HCT116 (cell line): ENCODE results near the gene TRIM60. TPM values are rescaled to one million over a fixed set of nuclear protein-coding genes. Genes with fewer than 3 reads are reported as not detected.
"Not testable (repeated sequence)": the region's sequence is repeated elsewhere in the genome, so short reads cannot be mapped to it uniquely, and the experiment has no call there.

Experiments used
- ATAC-seq: fragments of 200-7000 bp; cut with Tn5 transposase; 2 replicates; pipeline ENCODE4 v1.9.1; 2020; ENCODE audit warnings: mild to moderate bottlenecking, moderate library complexity
- BruUV-seq: library from RNA; stranded (reverse); fragments of 400-500 nt; replicated peaks from 2 replicates; lab custom pipeline; 2021; lab: Mats Ljungman, UMichigan
- CTCF ChIA-PET: fragments of 300-600 bp; sonication (Branson Sonifier 250); formaldehyde crosslinking; loops from one replicate; lab custom pipeline; 2021; ENCODE audit warnings: antibody characterized with exemption; lab: Charles Lee
- POLR2A ChIA-PET: fragments of 300-600, 350-600 bp; sonication (Branson Sonifier 250); formaldehyde crosslinking; loops from one replicate; lab custom pipeline; 2021; ENCODE audit warnings: antibody characterized with exemption; lab: Charles Lee
- RAD21 ChIA-PET, 2 experiments: fragments of 300-600 bp; sonication (Branson Sonifier 250); formaldehyde crosslinking; loops; one replicate each; lab custom pipeline; 2023; ENCODE audit warnings: low total read pairs in 2 of 2; ENCODE audit not compliant: uncharacterized antibody in 2 of 2, unreplicated experiment in 2 of 2, low non-redundant PET in 1 of 2; lab: Charles Lee
- DNase-seq: peaks from one replicate; pipeline ENCODE4 v3.0.0-alpha.2; 2010; ENCODE audit warnings: low read depth, low spot score
- H2AFZ ChIP-seq: fragments of 200-600 bp; shearing (Covaris generic), sonication (generic); 2 replicates; pipeline ENCODE4 v1.6.1; 2017; ENCODE audit warnings: low read depth, mixed run types, mixed read lengths, antibody characterized with exemption, low read length; ENCODE audit not compliant: poor library complexity, severe bottlenecking
- H3K27ac ChIP-seq: 2 replicates; pipeline ENCODE4 v1.5.1; 2012; ENCODE audit warnings: low read depth, low read length
- H3K27me3 ChIP-seq: fragments of 200-600 bp; sonication (generic); 2 replicates; pipeline ENCODE4 v1.6.1; 2016; ENCODE audit warnings: mixed run types, low read length, mixed read lengths; ENCODE audit not compliant: insufficient read depth
- H3K36me3 ChIP-seq, 2 experiments: fragments of 200-500 bp in 1 of 2; fragments of 200-600 bp in 1 of 2; sonication (Bioruptor generic) in 1 of 2; sonication (generic) in 1 of 2; 2 replicates each; pipeline versions ENCODE4 v1.5.1 to v1.6.1; 2014 to 2016; ENCODE audit warnings: low read length in 2 of 2, inconsistent platforms in 1 of 2, mixed read lengths in 1 of 2, mixed run types in 1 of 2; ENCODE audit not compliant: insufficient read depth in 2 of 2, control insufficient read depth in 1 of 2
- H3K4me1 ChIP-seq, 2 experiments: fragments of 200-600 bp in 1 of 2; sonication (generic) in 1 of 2; 2 replicates each; pipeline versions ENCODE4 v1.5.1 to v1.6.1; 2012 to 2017; ENCODE audit warnings: low read length in 2 of 2, inconsistent platforms in 1 of 2, mild to moderate bottlenecking in 1 of 2, mixed read lengths in 1 of 2, mixed run types in 1 of 2, moderate library complexity in 1 of 2; ENCODE audit not compliant: insufficient read depth in 2 of 2, control insufficient read depth in 1 of 2
- H3K4me2 ChIP-seq: fragments of 200-600 bp; sonication (generic); 2 replicates; pipeline ENCODE4 v1.6.1; 2017; ENCODE audit warnings: mixed run types, low read length, mixed read lengths
- H3K4me3 ChIP-seq, 2 experiments: fragments of 200-600 bp in 1 of 2; sonication (generic) in 1 of 2; replicated peaks in 1 of 2; 2 replicates each; pipeline ENCODE4 v1.5.1; 2011 to 2016; ENCODE audit warnings: low read length in 2 of 2, control low read depth in 1 of 2, low read depth in 1 of 2, mild to moderate bottlenecking in 1 of 2, mixed read lengths in 1 of 2, mixed run types in 1 of 2
- H3K79me2 ChIP-seq: fragments of 200-600 bp; sonication (generic); 2 replicates; pipeline ENCODE4 v1.6.1; 2017; ENCODE audit warnings: mild to moderate bottlenecking, mixed run types, low read length, moderate library complexity, mixed read lengths; ENCODE audit not compliant: insufficient read depth
- H3K9ac ChIP-seq: fragments of 200-600 bp; sonication (generic); 2 replicates; pipeline ENCODE4 v1.6.1; 2016; ENCODE audit warnings: low read length, mixed read lengths
- H3K9me2 ChIP-seq: fragments of 200-600 bp; sonication (generic), shearing (Covaris generic); 2 replicates; pipeline ENCODE4 v1.6.1; 2017; ENCODE audit warnings: mixed run types, mild to moderate bottlenecking, moderate library complexity; ENCODE audit not compliant: insufficient read depth
- H3K9me3 ChIP-seq, 2 experiments: fragments of 200-500 bp in 1 of 2; fragments of 200-600 bp in 1 of 2; sonication (Bioruptor generic) in 1 of 2; sonication (generic) in 1 of 2; 2 replicates each; pipeline ENCODE4 v1.6.1; 2014 to 2017; ENCODE audit warnings: low read length in 2 of 2, mixed read lengths in 2 of 2, inconsistent platforms in 1 of 2, low read depth in 1 of 2, mild to moderate bottlenecking in 1 of 2, mixed run types in 1 of 2, moderate library complexity in 1 of 2; ENCODE audit not compliant: control insufficient read depth in 1 of 2, insufficient read depth in 1 of 2
- H4K20me1 ChIP-seq: fragments of 200-600 bp; sonication (generic), shearing (Covaris generic); 2 replicates; pipeline ENCODE4 v1.6.1; 2017; ENCODE audit warnings: mixed run types, mild to moderate bottlenecking, moderate library complexity; ENCODE audit not compliant: insufficient read depth
- ATF3 ChIP-seq: IDR thresholded peaks from 2 replicates; pipeline ENCODE4 v1.6.1; 2012
- CTCF ChIP-seq, 3 experiments: fragments of 200-600 bp in 1 of 3; sonication (generic) in 1 of 3; IDR thresholded peaks in 2 of 3; conservative IDR thresholded peaks in 1 of 3; 2 replicates each; pipeline ENCODE4 v1.5.1; 2012 to 2017; ENCODE audit warnings: low read depth in 2 of 3, low read length in 2 of 3, antibody characterized with exemption in 1 of 3, borderline replicate concordance in 1 of 3, control low read depth in 1 of 3, mild to moderate bottlenecking in 1 of 3, mixed read lengths in 1 of 3, mixed run types in 1 of 3, moderate library complexity in 1 of 3; ENCODE audit not compliant: insufficient read depth in 1 of 3
- SIN3A ChIP-seq: IDR thresholded peaks from 2 replicates; pipeline ENCODE4 v1.6.1; 2012; ENCODE audit warnings: low read depth
- intact Hi-C: fragments of 100-400 bp; cut with micrococcal nuclease; formaldehyde crosslinking; loops from 2 replicates; pipeline ENCODE4 v1.10.0; 2022
- total RNA-seq: library from RNA; stranded (reverse); gene quantifications from one replicate; pipeline ENCODE4 v1.2.1, GENCODE V29; 2021; ENCODE audit not compliant: unreplicated experiment
- TF ChIP-seq, protein P1 (sequence below): IDR thresholded peaks from 2 replicates; pipeline ENCODE4 v1.6.1; 2012; ENCODE audit warnings: low read depth
- TF ChIP-seq, protein P2 (sequence below): IDR thresholded peaks from 2 replicates; pipeline ENCODE4 v1.6.1; 2012

TRIM60 gene
- total RNA-seq, 1 experiment from 2014 or later: not detected

DNA sequence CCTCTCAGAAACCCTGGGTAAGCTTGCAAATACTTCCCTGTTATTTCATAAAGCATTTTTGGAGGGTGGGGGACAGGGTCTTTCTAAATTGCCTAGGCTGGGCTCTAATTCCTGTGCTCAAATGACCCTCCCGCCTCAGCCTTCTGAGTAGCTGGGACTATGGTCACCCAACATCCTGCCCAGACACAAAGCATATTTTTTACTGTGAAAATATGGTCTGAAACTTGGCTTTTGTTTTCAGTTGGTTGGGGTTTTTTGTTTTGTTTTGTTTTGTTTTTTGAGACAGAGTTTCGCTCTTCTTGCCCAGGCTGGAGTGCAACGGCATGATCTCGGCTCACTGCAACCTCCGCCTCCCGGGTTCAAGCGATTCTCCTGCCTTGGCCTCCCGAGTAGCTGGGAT, 6.0 kb upstream of the TRIM60 start:
- RAD21 ChIA-PET, H3K4me3 ChIP-seq, CTCF ChIA-PET, BruUV-seq, H3K9me3 ChIP-seq, POLR2A ChIA-PET, H3K79me2 ChIP-seq, DNase-seq, ATAC-seq, H3K36me3 ChIP-seq, H3K27me3 ChIP-seq, H3K4me2 ChIP-seq, H3K27ac ChIP-seq, H3K9ac ChIP-seq, H3K4me1 ChIP-seq, H3K9me2 ChIP-seq, H2AFZ ChIP-seq, H4K20me1 ChIP-seq, intact Hi-C loops: not testable (repeated sequence)

GRCh38 chr4:165027762-165028402, 3.9 kb upstream of the TRIM60 start:
- H3K4me2 ChIP-seq: no peak overlapping the region
- no peaks in the 10 kb centered on the region for H3K27me3 ChIP-seq
- TF ChIP-seq, protein P1, sequence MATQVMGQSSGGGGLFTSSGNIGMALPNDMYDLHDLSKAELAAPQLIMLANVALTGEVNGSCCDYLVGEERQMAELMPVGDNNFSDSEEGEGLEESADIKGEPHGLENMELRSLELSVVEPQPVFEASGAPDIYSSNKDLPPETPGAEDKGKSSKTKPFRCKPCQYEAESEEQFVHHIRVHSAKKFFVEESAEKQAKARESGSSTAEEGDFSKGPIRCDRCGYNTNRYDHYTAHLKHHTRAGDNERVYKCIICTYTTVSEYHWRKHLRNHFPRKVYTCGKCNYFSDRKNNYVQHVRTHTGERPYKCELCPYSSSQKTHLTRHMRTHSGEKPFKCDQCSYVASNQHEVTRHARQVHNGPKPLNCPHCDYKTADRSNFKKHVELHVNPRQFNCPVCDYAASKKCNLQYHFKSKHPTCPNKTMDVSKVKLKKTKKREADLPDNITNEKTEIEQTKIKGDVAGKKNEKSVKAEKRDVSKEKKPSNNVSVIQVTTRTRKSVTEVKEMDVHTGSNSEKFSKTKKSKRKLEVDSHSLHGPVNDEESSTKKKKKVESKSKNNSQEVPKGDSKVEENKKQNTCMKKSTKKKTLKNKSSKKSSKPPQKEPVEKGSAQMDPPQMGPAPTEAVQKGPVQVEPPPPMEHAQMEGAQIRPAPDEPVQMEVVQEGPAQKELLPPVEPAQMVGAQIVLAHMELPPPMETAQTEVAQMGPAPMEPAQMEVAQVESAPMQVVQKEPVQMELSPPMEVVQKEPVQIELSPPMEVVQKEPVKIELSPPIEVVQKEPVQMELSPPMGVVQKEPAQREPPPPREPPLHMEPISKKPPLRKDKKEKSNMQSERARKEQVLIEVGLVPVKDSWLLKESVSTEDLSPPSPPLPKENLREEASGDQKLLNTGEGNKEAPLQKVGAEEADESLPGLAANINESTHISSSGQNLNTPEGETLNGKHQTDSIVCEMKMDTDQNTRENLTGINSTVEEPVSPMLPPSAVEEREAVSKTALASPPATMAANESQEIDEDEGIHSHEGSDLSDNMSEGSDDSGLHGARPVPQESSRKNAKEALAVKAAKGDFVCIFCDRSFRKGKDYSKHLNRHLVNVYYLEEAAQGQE: no peak
- TF ChIP-seq SIN3A: no peak
- TF ChIP-seq CTCF (IDR thresholded peaks at IDR 0.05 in 2 of 3, conservative IDR thresholded peaks at IDR 0.05 in 1 of 3; ENCODE audit: borderline replicate concordance in 1 of 3, insufficient read depth in 1 of 3, low read depth in 2 of 3, low read length in 2 of 3): no peak
- TF ChIP-seq, protein P2, sequence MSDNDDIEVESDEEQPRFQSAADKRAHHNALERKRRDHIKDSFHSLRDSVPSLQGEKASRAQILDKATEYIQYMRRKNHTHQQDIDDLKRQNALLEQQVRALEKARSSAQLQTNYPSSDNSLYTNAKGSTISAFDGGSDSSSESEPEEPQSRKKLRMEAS: no peak
- no peak for TF ChIP-seq ATF3
- TF ChIP-seq, all 23 proteins: peak for 0
- no TSS peak for BruUV-seq
- ATAC-seq (no peak), DNase-seq (no peak)
- Histone ChIP-seq H3K4me1 (no peaks in the 10 kb centered on the region; a peak in 1 of 4 replicates), H4K20me1 (no peaks in the 10 kb centered on the region), H3K79me2 (no peaks in the 10 kb centered on the region), H3K27ac (no peak overlapping the region), H3K9me2 (no peaks in the 10 kb centered on the region), H3K9me3 (no peaks in the 10 kb centered on the region), H3K9ac (no peak overlapping the region), H3K4me3 (no peak overlapping the region), H2AFZ (no peak overlapping the region), H3K36me3 (no peaks in the 10 kb centered on the region)
- ChIA-PET CTCF (no interaction called here), POLR2A (interaction anchor here (0.6 kb wide), 1 partner anchor 22 kb away, joined by 4 read pairs; no protein-coding TSS in a partner anchor), RAD21 (no interaction called here)
- intact Hi-C loops: no loop called here
